Colon (tissue), 2 donors: Measurements from ENCODE around the gene AMBRA1.

Experiments used
- FAIRE-seq: peaks from 2 replicates; lab custom pipeline; 2012; peaks lifted over from hg19 to GRCh38; lab: Jason Lieb, UNC
- donor health status: control.
- donor health status: control.

Gene AMBRA1

GRCh38 chr11:46472662-46472994 is 121.2 kb downstream of the AMBRA1 start:
- FAIRE-seq = no peak

GRCh38 chr11:46471943-46472661 is 121.7 kb downstream of the AMBRA1 start:
- no peak for FAIRE-seq

- FAIRE-seq = no peak
These were observed 123.9 kb downstream of the AMBRA1 start for GRCh38 chr11:46469926-46470325.

GRCh38 chr11:46465683-46466082 is 128.1 kb downstream of the AMBRA1 start:
- FAIRE-seq = no peak

- FAIRE-seq = no peak
These were observed 130.0 kb downstream of the AMBRA1 start for GRCh38 chr11:46463701-46464421.

- FAIRE-seq = no peak
These were observed 132.3 kb downstream of the AMBRA1 start for GRCh38 chr11:46461461-46461927.

GRCh38 chr11:46458491-46458890 is 135.3 kb downstream of the AMBRA1 start:
- no peak for FAIRE-seq

GRCh38 chr11:46457659-46458424 is 136.0 kb downstream of the AMBRA1 start:
- FAIRE-seq = no peak

GRCh38 chr11:46457021-46457420 is 136.8 kb downstream of the AMBRA1 start:
- no peak for FAIRE-seq

- FAIRE-seq = no peak
These were observed 137.4 kb downstream of the AMBRA1 start for GRCh38 chr11:46456269-46457001.

GRCh38 chr11:46455834-46456233 is 138.0 kb downstream of the AMBRA1 start:
- FAIRE-seq = no peak

- no peak for FAIRE-seq
These were observed 140.8 kb downstream of the AMBRA1 start for GRCh38 chr11:46452918-46453517.

- FAIRE-seq = no peak
These were observed 142.1 kb downstream of the AMBRA1 start for GRCh38 chr11:46451759-46452158.

- FAIRE-seq = no peak
These were observed 142.9 kb downstream of the AMBRA1 start for GRCh38 chr11:46450846-46451477.

GRCh38 chr11:46447544-46447943 is 146.3 kb downstream of the AMBRA1 start:
- no peak for FAIRE-seq

GRCh38 chr11:46445920-46446771 is 147.7 kb downstream of the AMBRA1 start:
- FAIRE-seq = no peak

GRCh38 chr11:46445192-46445919 is 148.5 kb downstream of the AMBRA1 start:
- no peak for FAIRE-seq

GRCh38 chr11:46444305-46444704 is 149.5 kb downstream of the AMBRA1 start:
- no peak for FAIRE-seq

GRCh38 chr11:46438211-46438610 is 155.6 kb downstream of the AMBRA1 start:
- FAIRE-seq = no peak
